ENCODE measurements around the gene ERBB4.

DNA sequence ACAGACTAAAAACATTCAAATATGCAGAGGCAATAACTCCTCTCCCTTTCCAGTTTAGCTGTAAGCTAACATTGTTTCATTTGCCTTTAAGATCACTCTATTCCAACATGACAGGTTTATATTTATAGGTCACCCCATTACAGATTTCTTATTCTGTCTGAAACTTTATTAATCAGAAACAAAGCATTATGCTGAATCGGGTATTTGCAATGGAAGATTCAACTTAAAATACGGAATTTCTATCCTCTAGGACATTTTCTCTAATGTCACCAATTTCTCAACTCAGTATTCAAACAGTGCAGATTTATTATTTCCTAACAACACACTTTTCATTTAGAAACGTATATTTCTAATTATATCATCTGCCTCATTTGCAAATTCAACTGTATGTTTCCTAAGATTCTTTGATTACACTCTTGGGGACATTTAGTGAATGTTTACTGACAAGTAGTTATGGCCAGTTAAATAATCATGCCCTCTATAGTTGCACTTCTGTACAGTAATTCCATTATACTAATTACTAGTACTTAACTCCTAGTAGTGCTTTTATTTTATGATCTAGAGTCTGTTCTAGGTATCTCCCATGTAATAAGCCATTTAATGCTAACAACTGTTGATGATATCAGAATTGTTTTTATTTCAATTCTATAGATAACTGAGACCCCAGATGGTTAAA, 358.1 kb downstream of the ERBB4 start:
- TF ChIP-seq, protein P1, sequence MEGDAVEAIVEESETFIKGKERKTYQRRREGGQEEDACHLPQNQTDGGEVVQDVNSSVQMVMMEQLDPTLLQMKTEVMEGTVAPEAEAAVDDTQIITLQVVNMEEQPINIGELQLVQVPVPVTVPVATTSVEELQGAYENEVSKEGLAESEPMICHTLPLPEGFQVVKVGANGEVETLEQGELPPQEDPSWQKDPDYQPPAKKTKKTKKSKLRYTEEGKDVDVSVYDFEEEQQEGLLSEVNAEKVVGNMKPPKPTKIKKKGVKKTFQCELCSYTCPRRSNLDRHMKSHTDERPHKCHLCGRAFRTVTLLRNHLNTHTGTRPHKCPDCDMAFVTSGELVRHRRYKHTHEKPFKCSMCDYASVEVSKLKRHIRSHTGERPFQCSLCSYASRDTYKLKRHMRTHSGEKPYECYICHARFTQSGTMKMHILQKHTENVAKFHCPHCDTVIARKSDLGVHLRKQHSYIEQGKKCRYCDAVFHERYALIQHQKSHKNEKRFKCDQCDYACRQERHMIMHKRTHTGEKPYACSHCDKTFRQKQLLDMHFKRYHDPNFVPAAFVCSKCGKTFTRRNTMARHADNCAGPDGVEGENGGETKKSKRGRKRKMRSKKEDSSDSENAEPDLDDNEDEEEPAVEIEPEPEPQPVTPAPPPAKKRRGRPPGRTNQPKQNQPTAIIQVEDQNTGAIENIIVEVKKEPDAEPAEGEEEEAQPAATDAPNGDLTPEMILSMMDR (IDR thresholded peaks at IDR 0.05; ENCODE audit: low read length) = no peak
- TF ChIP-seq EZH2 (optimal IDR thresholded peaks at IDR 0.05; ENCODE audit: low read depth, low read length) = no peak

Measured in MM.1S (cell line).